ENCODE measurements around the gene EGFR.
A peak's percentile ranks its signal among the peaks of the same experiment; 100 is the strongest.

The EGFR gene

DNA sequence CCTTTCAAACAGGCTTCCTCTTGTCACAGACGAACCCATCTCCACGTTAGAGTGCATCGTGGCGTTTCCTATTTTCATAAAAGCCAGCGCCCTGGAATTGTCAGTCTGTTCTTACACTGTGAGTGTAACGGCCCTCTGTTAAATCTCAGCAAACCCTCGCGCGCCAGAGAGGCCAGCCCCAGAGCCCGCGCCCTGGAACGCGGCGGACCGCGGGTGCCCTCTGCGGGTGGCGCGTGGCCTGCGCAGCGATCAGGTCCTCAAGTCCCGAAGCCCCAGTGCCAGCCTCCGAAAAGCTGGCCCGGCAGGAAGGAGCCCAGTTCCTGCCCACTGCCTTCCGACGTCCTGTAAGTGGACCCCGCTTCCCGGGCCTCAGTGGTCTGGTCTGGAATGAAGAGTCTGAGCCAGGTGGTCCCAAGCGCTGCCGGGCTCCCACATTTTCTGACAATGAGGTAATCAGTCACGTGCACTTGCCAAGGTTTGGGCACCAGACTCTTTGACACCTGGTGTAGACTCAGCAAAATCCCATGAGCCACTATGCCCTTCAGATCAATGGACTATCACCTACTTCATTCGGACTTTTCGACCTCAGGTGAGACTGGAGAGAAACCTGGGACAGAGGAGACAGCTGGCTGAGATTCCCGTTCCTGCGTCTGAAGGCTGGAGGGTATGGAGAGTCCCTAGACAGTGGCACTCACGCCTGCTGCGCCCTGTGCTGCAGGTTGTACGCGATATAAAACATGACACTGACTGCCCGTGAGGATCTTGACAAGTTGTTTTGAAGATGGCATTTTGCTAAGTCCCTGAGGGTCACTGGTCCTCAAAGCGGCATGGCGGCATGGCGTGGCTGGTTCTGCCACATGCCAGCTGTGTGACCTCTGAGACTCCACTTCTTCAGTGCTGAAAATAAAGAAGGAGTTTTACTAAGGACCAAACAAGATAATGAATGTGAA is 237.0 kb downstream of the EGFR start:
- peaks cover 6% of the 10 kb centered on the region; the same call in 1 of the 2 replicates for H3K4me1 ChIP-seq (ENCODE audit: control insufficient read depth, insufficient read depth, low read length)
- H3K4me3 ChIP-seq (ENCODE audit: low read depth, low read length): peak overlapping the region; percentile 74
- no peak overlapping the region for H3K27ac ChIP-seq (ENCODE audit: low read depth, low read length)
- peaks cover 49% of the 10 kb centered on the region for H3K27me3 ChIP-seq (ENCODE audit: control insufficient read depth, insufficient read depth, low read length)
- H3K36me3 ChIP-seq (ENCODE audit: control insufficient read depth, insufficient read depth, low read length): no peaks in the 10 kb centered on the region
- H3K9me3 ChIP-seq (ENCODE audit: control insufficient read depth, insufficient read depth, low read length): no peaks in the 10 kb centered on the region
- peak overlapping the region; percentile 60 for H3K9ac ChIP-seq (ENCODE audit: low read depth, low read length)

DNA sequence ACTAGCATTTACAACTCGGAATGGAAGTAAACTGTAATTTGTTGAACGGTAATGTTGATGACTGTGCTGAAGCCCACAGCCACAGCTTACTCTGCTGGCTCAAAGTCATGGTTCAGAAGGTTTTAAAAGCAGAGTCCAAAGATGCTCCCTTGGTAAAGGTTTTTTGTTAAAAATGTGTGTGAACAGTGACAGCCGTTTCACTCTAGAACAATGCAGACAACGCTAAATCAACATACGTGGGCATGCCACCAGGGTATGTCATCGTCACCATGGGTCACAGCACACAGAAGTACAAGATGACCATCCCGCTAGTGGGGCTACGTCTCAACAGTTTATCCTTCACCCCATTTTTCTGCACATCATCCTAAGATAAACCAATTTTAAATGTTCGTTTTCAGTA is 239.8 kb downstream of the EGFR start:
- peaks cover 6% of the 10 kb centered on the region; the same call in 1 of the 2 replicates for H3K4me1 ChIP-seq (ENCODE audit: control insufficient read depth, insufficient read depth, low read length)
- H3K9ac ChIP-seq (ENCODE audit: low read depth, low read length): no peak overlapping the region
- no peak overlapping the region for H3K4me3 ChIP-seq (ENCODE audit: low read depth, low read length)
- no peak overlapping the region for H3K27ac ChIP-seq (ENCODE audit: low read depth, low read length)
- H3K36me3 ChIP-seq (ENCODE audit: control insufficient read depth, insufficient read depth, low read length): no peaks in the 10 kb centered on the region
- H3K27me3 ChIP-seq (ENCODE audit: control insufficient read depth, insufficient read depth, low read length): peaks cover 32% of the 10 kb centered on the region
- no peaks in the 10 kb centered on the region for H3K9me3 ChIP-seq (ENCODE audit: control insufficient read depth, insufficient read depth, low read length)

DNA sequence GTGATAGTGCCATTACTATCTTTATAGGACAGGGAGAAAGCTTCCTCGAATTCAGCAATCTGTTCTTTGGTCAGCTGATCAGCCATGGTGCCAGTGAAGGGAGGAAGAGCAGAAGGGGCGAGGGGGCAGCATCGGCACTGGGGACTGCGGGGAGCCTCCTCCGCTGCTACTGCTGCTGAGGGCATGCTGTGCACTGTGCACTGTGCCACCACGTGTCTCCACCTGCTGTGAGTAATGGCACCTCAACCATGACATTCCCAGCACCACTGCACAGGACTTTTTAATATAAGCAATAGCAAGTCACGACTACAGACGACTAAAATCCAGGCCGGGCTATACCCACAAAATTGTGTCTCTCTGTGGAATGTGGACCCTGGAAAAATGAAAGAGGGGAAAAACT is 241.4 kb downstream of the EGFR start:
- H3K36me3 ChIP-seq (ENCODE audit: control insufficient read depth, insufficient read depth, low read length): no peaks in the 10 kb centered on the region
- peaks cover 19% of the 10 kb centered on the region for H3K27me3 ChIP-seq (ENCODE audit: control insufficient read depth, insufficient read depth, low read length)
- H3K9me3 ChIP-seq (ENCODE audit: control insufficient read depth, insufficient read depth, low read length): no peaks in the 10 kb centered on the region
- no peak overlapping the region for H3K4me3 ChIP-seq (ENCODE audit: low read depth, low read length)
- H3K9ac ChIP-seq (ENCODE audit: low read depth, low read length): no peak overlapping the region
- H3K27ac ChIP-seq (ENCODE audit: low read depth, low read length): no peak overlapping the region
- no peaks in the 10 kb centered on the region for H3K4me1 ChIP-seq (ENCODE audit: control insufficient read depth, insufficient read depth, low read length)

GRCh38 chr7:55260676-55261385 is 242.0 kb downstream of the EGFR start:
- Histone ChIP-seq H3K9ac (ENCODE audit: low read depth, low read length) (no peak overlapping the region), H3K4me1 (ENCODE audit: control insufficient read depth, insufficient read depth, low read length) (no peaks in the 10 kb centered on the region), H3K27me3 (ENCODE audit: control insufficient read depth, insufficient read depth, low read length) (peaks cover 15% of the 10 kb centered on the region), H3K9me3 (ENCODE audit: control insufficient read depth, insufficient read depth, low read length) (no peaks in the 10 kb centered on the region), H3K27ac (ENCODE audit: low read depth, low read length) (no peak overlapping the region), H3K4me3 (ENCODE audit: low read depth, low read length) (no peak overlapping the region), H3K36me3 (ENCODE audit: control insufficient read depth, insufficient read depth, low read length) (no peaks in the 10 kb centered on the region)
